ENCODE results near the gene CCT6B. TPM values are rescaled to one million over a fixed set of nuclear protein-coding genes. Genes with fewer than 3 reads are reported as not detected.
"Not testable (repeated sequence)": the region's sequence is repeated elsewhere in the genome, so short reads cannot be mapped to it uniquely, and the experiment has no call there.

Gene CCT6B
- total RNA-seq, 1 experiment from 2014 or later = 0.52 TPM

DNA sequence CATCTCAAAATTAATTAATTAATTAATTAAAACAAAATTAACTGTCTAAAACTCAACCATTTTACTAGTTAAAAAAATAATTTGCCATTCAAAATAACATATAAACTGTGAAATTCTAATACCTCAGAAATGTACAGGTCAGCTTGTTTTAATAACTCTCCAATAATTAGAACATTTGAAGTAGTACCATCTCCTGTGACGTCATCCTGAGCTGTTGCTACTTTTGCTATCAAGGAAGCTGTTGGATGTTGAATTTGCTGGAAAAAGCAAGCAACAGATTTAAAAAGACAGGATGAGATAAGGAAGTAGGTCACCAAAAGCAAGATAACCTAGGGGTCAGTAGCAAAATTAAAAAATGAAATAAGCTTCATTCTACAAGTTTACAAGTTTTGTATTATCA lies 2.8 kb downstream of the CCT6B start:
- H3K9me3 Mint-ChIP-seq (ENCODE audit: low read depth, unreplicated experiment) = peaks cover 6% of the 10 kb centered on the region
- TF ChIP-seq, protein P1, sequence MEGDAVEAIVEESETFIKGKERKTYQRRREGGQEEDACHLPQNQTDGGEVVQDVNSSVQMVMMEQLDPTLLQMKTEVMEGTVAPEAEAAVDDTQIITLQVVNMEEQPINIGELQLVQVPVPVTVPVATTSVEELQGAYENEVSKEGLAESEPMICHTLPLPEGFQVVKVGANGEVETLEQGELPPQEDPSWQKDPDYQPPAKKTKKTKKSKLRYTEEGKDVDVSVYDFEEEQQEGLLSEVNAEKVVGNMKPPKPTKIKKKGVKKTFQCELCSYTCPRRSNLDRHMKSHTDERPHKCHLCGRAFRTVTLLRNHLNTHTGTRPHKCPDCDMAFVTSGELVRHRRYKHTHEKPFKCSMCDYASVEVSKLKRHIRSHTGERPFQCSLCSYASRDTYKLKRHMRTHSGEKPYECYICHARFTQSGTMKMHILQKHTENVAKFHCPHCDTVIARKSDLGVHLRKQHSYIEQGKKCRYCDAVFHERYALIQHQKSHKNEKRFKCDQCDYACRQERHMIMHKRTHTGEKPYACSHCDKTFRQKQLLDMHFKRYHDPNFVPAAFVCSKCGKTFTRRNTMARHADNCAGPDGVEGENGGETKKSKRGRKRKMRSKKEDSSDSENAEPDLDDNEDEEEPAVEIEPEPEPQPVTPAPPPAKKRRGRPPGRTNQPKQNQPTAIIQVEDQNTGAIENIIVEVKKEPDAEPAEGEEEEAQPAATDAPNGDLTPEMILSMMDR (IDR thresholded peaks at IDR 0.05; ENCODE audit: unreplicated experiment) = no peak
- DNase-seq = no peak
- no TSS peak for BruUV-seq (replicated peaks)
- no peak overlapping the region for H3K27ac Mint-ChIP-seq (ENCODE audit: unreplicated experiment)
- intact Hi-C loops (cut with micrococcal nuclease; ENCODE audit: unreplicated experiment) = no loop called here
- peaks cover 9% of the 10 kb centered on the region for H3K4me1 Mint-ChIP-seq (ENCODE audit: low read depth, unreplicated experiment)
- CTCF ChIA-PET = no interaction called here
- H3K27me3 Mint-ChIP-seq (ENCODE audit: unreplicated experiment) = peaks cover 19% of the 10 kb centered on the region
- peaks cover 21% of the 10 kb centered on the region for H3K36me3 Mint-ChIP-seq (ENCODE audit: insufficient read depth, unreplicated experiment)
- H3K4me3 Mint-ChIP-seq (ENCODE audit: low read depth, unreplicated experiment) = no peak overlapping the region

DNA sequence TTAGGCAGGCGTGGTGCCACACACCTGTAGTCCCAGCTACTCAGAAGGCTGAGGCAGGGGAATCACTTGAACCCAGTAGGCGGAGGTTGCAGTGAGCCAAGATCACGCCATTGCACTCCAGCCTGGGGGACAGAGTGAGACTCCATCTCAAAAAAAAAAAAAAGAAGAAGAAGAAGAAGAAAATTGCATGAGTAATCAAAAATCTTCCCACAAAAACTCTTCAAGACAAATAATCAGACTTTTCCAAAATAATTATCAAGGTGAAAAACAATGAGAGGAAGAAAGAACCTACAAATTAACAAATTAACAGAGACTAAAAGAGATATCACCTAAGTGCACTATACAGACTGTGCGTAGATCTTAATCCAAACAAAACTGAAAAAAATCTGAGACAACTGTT lies 10.5 kb downstream of the CCT6B start:
- H3K4me1 Mint-ChIP-seq (ENCODE audit: low read depth, unreplicated experiment); H3K9me3 Mint-ChIP-seq (ENCODE audit: low read depth, unreplicated experiment); H3K36me3 Mint-ChIP-seq (ENCODE audit: insufficient read depth, unreplicated experiment); BruUV-seq (replicated peaks); H3K4me3 Mint-ChIP-seq (ENCODE audit: low read depth, unreplicated experiment); CTCF ChIA-PET; intact Hi-C loops (cut with micrococcal nuclease; ENCODE audit: unreplicated experiment); DNase-seq; H3K27ac Mint-ChIP-seq (ENCODE audit: unreplicated experiment): not testable (repeated sequence)
- peaks cover 18% of the 10 kb centered on the region for H3K27me3 Mint-ChIP-seq (ENCODE audit: unreplicated experiment)

DNA sequence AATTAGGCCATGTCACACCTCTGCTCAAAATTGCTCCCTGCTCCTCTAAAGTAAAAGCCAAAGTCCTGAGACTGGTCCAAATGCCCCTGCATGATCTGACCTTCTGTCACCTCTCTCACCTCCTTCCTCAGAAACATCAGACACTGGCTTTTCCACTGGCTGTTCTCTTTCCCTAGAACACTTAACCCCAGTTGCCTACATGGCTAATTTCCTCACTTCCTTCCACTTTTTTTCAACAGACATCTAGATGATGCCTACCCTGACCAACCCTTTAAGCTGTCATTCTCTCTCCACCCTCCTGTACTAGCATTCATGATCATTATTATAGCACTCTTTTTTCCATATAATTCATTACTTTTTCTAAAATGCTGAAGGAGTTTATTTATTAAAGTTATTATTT lies 31.0 kb downstream of the CCT6B start:
- intact Hi-C loops (cut with micrococcal nuclease; ENCODE audit: unreplicated experiment) = no loop called here
- no peaks in the 10 kb centered on the region for H3K36me3 Mint-ChIP-seq (ENCODE audit: insufficient read depth, unreplicated experiment)
- H3K27me3 Mint-ChIP-seq (ENCODE audit: unreplicated experiment) = no peaks in the 10 kb centered on the region
- H3K4me3 Mint-ChIP-seq (ENCODE audit: low read depth, unreplicated experiment) = no peak overlapping the region
- H3K9me3 Mint-ChIP-seq (ENCODE audit: low read depth, unreplicated experiment) = no peaks in the 10 kb centered on the region
- TF ChIP-seq, protein P1 (IDR thresholded peaks at IDR 0.05; ENCODE audit: unreplicated experiment) = no peak
- H3K4me1 Mint-ChIP-seq (ENCODE audit: low read depth, unreplicated experiment) = no peaks in the 10 kb centered on the region
- CTCF ChIA-PET = no interaction called here
- DNase-seq = no peak
- H3K27ac Mint-ChIP-seq (ENCODE audit: unreplicated experiment) = no peak overlapping the region
- BruUV-seq (replicated peaks) = no TSS peak

DNA sequence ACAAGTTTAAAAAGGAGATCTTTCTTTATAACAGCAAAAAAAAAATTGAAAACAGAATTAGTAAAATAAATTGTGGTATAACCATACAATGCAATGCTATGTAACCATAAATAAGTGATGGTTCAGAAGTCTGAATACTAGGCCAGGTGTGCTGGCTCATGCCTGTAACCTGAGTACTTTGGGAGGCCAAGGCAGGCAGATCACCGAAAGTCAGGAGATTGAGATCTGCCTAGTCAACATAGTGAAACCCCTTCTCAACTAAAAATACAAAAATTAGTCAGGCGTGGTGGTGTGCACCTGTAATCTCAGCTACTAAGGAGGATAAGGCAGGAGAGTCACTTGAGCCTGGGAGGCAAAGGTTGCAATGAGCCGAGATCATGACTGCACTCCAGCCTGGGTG lies 34.6 kb downstream of the CCT6B start:
- BruUV-seq (replicated peaks) = no TSS peak
- intact Hi-C loops (cut with micrococcal nuclease; ENCODE audit: unreplicated experiment) = no loop called here
- H3K36me3 Mint-ChIP-seq (ENCODE audit: insufficient read depth, unreplicated experiment) = no peaks in the 10 kb centered on the region
- no peak for DNase-seq
- no peaks in the 10 kb centered on the region for H3K27me3 Mint-ChIP-seq (ENCODE audit: unreplicated experiment)
- no peak overlapping the region for H3K4me3 Mint-ChIP-seq (ENCODE audit: low read depth, unreplicated experiment)
- CTCF ChIA-PET = no interaction called here
- no peaks in the 10 kb centered on the region for H3K9me3 Mint-ChIP-seq (ENCODE audit: low read depth, unreplicated experiment)
- H3K4me1 Mint-ChIP-seq (ENCODE audit: low read depth, unreplicated experiment) = no peaks in the 10 kb centered on the region
- TF ChIP-seq, protein P1 (IDR thresholded peaks at IDR 0.05; ENCODE audit: unreplicated experiment) = no peak
- no peak overlapping the region for H3K27ac Mint-ChIP-seq (ENCODE audit: unreplicated experiment)

DNA sequence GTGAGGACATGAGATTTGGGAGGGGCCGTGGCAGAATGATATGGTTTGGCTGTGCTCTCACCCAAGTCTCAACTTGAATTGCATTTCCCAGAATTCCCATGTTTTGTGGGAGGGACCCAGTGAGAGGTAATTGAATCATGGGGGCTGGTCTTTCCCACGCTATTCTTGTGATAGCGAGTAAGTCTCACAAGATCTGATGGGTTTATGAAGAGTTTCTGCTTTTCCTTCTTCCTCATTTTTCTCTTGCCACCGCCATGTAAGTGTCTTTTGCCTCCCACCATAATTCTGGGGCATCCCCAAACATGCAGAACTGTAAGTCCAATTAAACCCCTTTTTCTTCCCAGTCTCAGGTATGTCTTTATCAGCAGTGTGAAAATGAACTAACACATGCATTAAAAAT lies 40.6 kb downstream of the CCT6B start:
- Mint-ChIP-seq H3K4me3 (ENCODE audit: low read depth, unreplicated experiment) (no peak overlapping the region), H3K9me3 (ENCODE audit: low read depth, unreplicated experiment) (no peaks in the 10 kb centered on the region), H3K36me3 (ENCODE audit: insufficient read depth, unreplicated experiment) (no peaks in the 10 kb centered on the region), H3K4me1 (ENCODE audit: low read depth, unreplicated experiment) (no peaks in the 10 kb centered on the region), H3K27me3 (ENCODE audit: unreplicated experiment) (peaks cover 25% of the 10 kb centered on the region), H3K27ac (ENCODE audit: unreplicated experiment) (no peak overlapping the region)
- CTCF ChIA-PET = no interaction called here
- no peak for DNase-seq
- intact Hi-C loops (cut with micrococcal nuclease; ENCODE audit: unreplicated experiment) = no loop called here
- TF ChIP-seq, protein P1 (IDR thresholded peaks at IDR 0.05; ENCODE audit: unreplicated experiment) = no peak
- BruUV-seq (replicated peaks) = no TSS peak

All from Calu3 (cell line).